GM12875 (cell line): Measurements from ENCODE around the gene TPSAB1.

Source experiments
- H3K4me3 ChIP-seq: one replicate; pipeline ENCODE4 v1.5.1; 2011; ENCODE audit warnings: low read depth, low read length, control low read depth
- CTCF ChIP-seq: IDR thresholded peaks from 2 replicates; pipeline ENCODE4 v1.5.1; 2011; ENCODE audit warnings: low read depth, mild to moderate bottlenecking, control low read depth, inconsistent platforms, low read length, moderate library complexity, borderline replicate concordance; ENCODE audit not compliant: insufficient read depth

Gene TPSAB1

GRCh38 chr16:1277617-1278282, 37.2 kb downstream of the TPSAB1 start:
- no peak for TF ChIP-seq CTCF
- no peak overlapping the region for H3K4me3 ChIP-seq

- no peak overlapping the region for H3K4me3 ChIP-seq
- TF ChIP-seq CTCF = no peak
These were observed 38.0 kb downstream of the TPSAB1 start for GRCh38 chr16:1278477-1278876.

- no peak overlapping the region for H3K4me3 ChIP-seq
- no peak for TF ChIP-seq CTCF
These were observed 38.8 kb downstream of the TPSAB1 start for GRCh38 chr16:1279081-1279944.

GRCh38 chr16:1279945-1280589, 39.6 kb downstream of the TPSAB1 start:
- TF ChIP-seq CTCF = no peak
- H3K4me3 ChIP-seq = no peak overlapping the region

GRCh38 chr16:1280783-1281182, 40.3 kb downstream of the TPSAB1 start:
- no peak for TF ChIP-seq CTCF
- no peak overlapping the region for H3K4me3 ChIP-seq

- TF ChIP-seq CTCF = no peak
- no peak overlapping the region for H3K4me3 ChIP-seq
These were observed 41.0 kb downstream of the TPSAB1 start for GRCh38 chr16:1281517-1281916.
